ENCODE results near the gene PRMT7.

The PRMT7 gene

DNA sequence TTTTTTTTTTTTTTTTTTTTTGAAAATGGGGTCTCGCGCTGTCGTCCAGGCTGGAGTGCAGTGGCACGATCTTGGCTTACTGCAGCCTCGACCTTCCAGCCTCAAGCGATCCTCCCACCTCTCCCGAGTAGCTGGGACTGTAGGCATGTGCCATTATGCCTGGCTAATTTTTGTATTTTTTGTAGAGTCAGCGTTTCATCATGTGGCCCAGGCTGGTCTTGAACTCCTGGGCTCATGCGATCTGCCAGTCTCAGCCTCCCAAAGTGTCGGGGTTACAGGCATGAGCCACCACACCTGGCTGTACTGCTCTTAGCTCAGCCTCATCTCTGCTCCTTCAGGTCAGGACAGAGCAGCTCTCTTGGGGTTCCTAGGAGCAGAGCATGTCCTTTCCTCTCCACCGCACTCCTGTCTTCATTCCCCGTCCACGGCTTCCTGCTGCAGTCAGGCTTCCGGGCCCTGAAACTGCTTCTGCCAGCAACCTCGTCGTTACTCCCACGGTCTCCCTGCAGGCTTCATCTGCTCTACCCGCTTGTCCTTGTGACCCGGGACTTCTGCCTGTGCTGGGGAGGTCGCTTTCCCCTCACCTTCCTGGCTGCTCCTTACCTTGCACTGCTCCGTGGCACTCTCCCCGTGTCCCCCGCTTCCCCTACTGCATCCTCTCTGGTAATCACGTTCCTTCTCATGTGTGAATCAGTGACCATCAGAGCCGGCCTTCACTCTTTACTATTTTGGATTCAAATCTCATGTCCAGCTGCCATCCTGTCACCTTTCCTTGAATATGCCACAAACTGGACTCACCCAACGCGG, 38.0 kb downstream of the PRMT7 start:
- no peak for DNase-seq (ENCODE audit: low read depth)

DNA sequence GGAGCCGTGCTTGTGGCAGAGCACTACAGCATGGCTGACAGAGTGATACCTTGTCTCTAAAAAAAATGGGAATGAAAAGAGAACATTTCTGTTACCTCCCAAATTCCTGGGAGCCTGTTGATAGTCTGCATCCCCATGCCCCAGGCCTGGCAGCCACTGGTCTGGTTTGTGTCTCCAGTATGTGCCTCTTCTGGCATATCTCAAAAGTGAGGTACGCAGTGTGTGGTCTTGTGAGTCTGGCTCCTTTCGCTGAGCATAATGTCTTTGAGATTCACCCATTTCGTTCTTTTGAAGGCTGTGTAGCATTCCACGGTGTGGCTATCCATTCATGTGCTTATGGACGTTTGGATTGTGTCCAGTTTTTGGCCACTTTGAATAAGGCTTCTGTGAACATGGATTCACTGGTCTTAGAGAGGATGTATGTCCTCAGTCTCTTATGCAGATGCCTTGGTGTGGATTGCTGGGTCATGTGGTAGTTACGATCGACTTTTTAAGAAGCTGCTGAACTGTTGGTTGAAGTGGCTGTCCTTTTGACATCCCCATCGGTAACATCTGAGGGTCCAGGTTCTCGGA, 39.1 kb downstream of the PRMT7 start:
- no peak for DNase-seq (ENCODE audit: low read depth)

DNA sequence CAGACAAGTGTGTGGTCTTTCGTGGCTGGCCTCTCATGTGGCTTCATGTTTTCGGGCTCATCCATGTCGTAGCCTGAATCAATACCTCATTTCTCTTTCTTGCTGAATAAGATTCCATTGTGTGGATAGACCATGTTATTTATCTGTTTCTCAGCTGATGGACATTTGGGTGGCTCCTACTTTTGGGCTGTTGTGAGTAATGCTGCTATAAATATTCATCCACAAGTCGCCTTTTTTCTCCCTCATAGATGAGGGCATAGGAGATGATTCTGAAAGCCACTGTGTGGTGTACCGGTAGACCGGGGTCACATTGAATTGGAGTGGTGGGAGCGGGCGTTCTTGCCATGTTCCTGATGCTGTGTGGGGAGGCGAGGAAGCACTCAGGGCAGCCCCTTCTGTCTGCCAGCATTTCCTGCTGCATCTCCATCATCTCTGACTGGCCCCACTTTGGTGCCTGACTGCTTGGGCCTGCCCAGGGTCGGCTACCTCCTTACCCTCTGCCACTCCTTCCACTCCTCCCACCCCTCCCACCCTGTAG, 40.1 kb downstream of the PRMT7 start:
- DNase-seq (ENCODE audit: low read depth): no peak

DNA sequence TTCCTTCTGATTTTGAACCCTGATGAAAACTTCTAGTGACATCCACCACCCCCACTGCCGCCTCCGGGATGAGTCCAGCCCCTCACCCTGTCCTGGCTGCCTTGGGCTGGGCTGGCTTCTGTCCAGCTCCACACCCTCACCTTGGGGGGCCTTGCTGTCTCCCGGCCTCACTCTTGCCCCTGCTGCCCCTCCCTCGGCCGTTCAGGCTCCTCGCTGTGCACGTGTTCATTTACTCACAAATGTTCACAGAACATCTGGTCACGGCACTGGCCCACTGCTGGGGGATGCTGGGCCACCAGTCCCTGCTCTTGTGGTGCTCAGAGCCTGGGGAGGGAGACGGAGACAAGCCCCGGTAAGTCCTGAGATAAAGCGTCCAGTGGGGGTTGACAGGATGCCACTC, 40.6 kb downstream of the PRMT7 start:
- no peak for DNase-seq (ENCODE audit: low read depth)

DNA sequence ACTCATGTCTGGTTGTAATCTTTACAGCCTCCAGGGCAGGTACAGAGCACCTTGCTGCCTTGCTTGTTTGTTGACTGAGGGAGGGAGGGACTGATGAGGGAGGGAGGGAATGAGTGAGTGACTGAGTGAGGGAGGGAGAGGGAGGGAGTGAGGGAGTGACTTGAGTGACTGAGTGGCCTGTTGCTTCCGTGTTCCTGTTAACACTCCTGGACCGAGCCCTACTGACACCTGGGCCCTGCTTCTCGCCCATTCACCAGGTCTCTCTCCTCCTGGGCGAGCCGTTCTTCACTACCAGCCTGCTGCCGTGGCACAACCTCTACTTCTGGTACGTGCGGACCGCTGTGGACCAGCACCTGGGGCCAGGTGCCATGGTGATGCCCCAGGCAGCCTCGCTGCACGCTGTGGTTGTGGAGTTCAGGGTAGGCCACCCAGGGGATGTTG, 41.2 kb downstream of the PRMT7 start:
- no peak for DNase-seq (ENCODE audit: low read depth)

DNA sequence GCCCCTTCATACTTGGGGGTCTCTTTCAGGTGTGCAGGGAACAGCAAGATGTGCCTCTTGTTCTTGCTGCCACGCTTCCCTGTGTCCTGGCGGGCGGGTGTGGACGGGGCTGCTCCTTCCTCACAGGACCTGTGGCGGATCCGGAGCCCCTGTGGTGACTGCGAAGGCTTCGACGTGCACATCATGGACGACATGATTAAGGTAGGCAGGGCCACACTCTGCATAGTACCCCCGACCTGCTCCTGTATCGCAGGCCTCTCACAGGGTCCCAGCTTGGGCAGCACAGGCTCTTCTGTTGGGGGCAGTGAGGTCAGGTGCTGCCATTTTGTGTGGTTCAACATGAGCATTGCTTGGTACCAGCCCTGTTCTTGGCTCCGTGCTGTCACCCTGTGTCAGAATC, 42.5 kb downstream of the PRMT7 start:
- DNase-seq (ENCODE audit: low read depth): no peak

DNA sequence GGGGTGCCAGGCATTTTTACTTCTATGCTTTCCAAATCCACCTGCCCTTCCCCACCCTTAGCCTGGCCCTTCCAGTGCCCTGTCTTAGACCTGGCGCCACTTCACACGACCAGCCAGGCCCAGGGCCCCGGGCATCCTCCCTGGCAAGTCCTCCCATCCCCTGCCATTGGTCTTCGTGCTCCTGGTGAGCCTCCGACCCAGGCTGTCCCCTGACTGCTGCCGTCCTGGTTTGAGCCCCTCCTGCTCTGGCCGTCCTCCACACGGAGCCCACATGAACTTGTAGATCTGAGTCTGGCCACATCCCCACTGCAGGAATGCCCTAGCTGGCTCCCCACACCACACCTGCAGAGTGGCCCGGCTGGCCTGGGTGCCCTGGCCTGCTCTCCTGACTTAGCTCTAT, 44.0 kb downstream of the PRMT7 start:
- DNase-seq (ENCODE audit: low read depth): no peak

DNA sequence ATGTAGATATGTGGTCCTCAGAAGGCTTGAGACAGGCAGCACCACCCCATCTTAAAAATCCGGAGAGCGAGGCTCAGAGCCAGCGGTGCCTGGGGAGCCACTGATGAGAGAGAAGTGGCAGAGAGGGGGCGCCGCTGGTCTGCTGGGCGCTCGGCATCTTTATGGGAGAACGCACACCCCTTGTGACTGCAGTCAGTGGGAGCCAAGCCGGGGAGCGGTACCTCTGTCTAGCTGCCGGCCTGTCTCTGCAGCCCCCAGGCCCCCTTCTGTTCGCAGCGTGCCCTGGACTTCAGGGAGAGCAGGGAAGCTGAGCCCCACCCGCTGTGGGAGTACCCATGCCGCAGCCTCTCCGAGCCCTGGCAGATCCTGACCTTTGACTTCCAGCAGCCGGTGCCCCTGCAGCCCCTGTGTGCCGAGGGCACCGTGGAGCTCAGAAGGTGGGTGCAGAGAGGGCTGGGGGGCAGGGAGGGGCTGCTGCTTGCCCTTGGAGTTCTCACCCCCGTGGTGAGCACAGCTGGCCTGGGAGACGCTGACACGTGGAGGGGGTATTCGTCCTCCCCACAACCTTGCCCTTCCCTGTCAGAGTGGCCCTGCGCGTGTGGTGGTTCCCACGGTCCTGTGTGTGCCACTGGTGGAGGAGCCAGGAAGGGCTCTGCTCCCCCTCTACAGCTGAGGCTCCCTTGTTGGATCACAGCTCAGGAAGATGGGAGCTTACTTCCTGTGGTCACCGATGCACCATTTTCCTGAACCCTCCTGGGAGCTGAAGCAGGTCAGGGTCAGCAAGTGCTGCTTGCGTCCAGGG, 44.8 kb downstream of the PRMT7 start:
- no peak for DNase-seq (ENCODE audit: low read depth)

DNA sequence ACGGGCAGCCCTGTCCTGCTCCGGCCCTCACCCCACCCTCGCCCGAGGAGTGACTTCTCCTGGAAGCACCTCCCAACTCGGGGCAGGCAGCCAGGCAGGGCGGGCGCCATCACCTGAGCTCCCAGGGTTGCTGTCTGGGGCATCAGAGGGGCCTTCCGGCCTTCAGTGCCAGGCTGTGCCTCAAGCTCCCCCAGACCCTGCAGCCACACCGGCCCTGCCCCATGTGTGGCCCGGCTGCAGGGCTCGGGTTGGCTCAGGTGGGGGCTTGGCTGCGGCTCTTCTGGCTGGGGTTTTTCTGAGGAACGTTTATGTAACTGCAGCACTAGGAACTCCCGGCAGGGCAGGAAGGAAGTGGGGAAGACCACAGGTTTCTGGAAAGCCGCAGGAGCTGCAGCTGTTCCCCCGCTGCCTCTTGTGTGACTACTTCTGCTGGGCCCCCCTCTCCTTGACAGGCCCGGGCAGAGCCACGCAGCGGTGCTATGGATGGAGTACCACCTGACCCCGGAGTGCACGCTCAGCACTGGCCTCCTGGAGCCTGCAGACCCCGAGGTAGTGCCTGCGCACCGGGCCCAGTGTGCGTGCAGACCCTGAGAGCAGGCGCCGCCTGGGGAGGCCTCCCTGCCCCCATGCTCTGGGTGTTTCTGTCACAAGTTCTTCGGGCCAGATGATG, 45.6 kb downstream of the PRMT7 start:
- no peak for DNase-seq (ENCODE audit: low read depth)

DNA sequence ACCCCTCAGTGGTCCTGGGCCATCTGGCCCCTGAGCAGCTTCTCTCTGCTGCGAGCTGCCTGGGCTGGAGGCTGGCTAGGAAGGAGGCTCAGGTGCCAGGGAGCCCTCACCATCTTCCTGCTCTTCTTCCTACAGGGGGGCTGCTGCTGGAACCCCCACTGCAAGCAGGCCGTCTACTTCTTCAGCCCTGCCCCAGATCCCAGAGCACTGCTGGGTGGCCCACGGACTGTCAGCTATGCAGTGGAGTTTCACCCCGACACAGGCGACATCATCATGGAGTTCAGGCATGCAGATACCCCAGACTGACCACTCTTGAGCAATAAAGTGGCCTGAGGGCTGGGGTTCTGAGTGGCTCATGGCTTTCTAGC, 46.1 kb downstream of the PRMT7 start:
- no peak for DNase-seq (ENCODE audit: low read depth)

DNA sequence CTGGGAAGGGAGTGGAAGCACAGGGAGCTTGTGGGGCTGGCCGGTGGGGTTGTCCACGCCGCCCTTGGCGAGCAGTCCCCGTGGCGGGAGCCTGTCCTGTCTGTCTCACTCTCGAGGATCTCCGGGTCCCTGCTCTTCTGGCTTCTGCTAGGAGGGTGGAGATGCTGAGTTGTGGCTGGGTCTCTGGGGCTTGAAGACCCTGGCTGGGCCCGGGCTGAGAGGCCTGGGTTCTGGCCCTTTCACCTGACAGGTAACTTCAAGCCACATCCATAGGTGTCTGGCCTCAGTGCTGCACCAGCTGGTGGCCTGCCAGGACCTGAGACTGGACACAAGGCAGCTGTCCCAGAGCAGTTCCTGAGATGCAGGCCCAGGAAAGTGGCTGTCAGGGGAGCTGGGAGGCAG, 46.7 kb downstream of the PRMT7 start:
- DNase-seq (ENCODE audit: low read depth): no peak

DNA sequence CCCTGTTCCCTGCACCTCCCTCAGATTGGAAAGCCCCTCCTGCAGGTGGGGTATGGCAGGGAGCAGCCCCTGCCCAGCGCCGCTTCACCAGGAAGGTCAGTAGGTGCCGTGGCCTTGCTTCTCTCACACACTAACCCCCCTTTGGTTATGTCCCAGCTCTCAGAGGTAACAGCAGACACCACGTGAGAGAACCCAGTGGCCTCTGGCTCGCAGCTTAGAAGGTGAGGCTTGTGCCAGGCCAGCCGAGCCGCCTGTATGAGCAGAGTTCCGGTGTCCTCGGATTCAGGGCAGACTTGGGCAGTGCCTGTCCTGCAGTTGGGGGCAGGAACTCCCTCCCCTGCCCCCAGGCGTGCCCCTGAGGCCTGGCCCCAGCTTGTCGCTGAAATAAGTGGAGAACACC, 47.1 kb downstream of the PRMT7 start:
- no peak for DNase-seq (ENCODE audit: low read depth)

DNA sequence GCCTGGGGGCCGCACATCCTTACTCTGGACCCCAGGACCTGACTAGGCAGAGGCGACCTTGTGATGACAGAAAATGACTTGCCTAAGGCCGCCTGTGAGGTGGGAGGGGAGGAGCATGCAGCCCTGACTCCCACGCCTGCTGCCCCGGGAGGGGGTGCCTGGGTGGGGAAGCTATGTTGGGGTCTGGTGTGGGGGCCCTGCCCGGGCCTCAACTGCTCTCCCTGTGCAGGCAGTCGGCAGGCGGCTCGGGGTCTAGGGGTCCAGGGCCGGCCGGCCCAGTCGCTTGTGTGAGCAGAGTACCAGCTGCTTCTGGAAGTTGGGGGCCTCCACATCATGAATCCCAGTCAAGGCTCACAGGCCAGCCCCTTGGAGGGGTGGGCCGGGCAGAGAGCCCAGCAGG, 48.1 kb downstream of the PRMT7 start:
- no peak for DNase-seq (ENCODE audit: low read depth)

DNA sequence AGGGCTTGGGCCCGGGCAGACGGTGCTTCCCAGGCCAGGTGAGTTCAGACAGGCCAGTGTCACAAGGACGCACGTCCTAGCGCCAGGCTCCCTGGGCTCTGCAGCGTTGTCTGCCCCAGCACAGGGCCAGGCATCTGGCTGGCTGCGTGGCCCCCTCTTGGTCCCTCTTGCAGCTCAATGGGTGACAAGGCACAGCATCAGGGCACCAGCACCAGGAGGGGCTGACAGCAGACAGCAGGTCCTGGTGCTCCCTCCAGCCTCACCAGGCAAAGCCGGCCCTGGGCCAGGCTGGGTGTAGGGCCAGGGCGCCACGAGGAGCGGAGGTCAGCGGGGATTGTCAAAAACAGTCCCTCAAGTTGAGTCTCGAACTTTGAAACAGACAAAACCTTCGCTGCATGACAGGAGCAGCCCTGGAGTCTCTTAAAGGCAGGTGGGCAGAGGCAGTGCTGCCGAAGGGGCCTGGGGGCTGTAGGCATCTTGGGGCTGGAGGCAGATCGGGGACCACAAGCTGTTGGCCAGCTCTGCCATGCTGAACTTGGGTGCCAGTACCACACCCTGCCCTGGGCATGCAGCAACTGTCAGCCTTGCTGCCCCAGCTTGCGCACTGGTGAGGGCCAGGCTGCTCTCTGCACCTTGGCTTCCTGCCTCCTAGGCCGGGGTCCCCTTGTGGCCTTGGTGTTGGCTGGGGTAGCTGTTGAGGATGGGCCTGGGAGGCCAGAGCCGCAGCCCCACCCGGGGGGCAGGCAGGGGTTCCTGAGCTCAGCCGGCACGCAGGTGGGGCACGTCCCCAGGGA, 48.8 kb downstream of the PRMT7 start:
- no peak for DNase-seq (ENCODE audit: low read depth)

DNA sequence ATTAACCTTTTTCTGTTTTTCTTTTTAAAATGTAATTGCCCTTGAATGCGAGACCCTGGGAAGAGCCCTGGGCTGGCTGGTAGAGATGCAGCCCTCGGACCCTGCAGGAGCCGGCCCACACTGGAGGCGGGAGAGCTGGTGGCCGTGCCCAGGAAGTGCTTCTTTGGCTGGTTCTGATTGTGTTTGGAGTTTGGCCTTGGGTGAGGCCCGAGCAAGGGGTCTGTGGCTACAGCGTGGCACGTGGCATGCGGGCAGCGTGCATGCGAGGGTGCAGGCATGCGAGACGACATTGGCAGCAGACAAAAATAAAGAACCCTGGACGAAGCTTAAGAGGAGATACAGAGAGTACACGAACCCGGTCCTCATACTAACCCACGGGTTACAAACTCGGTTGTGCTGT, 49.7 kb downstream of the PRMT7 start:
- no peak for DNase-seq (ENCODE audit: low read depth)

DNA sequence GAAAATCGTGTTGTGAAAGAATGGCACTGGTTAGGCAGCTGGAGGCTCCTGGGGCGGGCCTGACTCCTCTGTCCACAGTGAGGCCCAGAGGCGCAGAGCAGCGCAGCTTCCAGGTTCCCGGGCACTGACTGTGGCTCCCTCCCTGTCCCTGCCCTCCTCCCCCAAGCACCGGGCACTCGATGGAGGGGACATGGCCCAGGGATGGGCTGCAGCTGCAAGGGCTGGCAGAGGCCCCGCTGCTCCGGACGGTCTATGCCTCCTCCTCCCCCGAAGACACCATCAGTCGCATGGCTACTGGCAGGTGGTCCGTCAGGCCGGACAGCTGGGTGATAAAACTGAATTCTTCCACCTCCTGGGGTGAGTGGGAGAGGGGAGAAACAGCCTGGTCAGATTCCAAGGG, 50.1 kb downstream of the PRMT7 start:
- DNase-seq (ENCODE audit: low read depth): no peak

DNA sequence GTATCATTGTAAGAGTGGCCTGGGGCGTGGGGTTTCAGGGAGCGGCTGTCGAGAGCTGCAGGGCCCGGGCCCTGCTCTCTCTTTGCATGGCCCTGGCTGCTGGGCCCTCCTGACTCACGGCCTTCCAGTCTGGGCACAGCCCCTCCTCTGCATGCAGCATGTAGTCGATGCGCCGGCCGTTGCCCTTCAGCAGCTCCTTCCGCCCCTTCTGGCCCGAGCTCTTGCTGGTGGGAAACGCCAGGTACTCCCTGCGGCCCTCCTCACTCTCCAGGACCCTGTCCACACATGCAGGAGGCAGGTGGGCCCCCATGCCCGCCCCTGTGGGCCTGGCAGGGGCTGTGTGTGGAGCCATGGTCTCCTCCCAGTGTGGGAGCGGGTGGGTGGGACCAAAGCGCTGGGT, 50.7 kb downstream of the PRMT7 start:
- DNase-seq (ENCODE audit: low read depth): no peak

DNA sequence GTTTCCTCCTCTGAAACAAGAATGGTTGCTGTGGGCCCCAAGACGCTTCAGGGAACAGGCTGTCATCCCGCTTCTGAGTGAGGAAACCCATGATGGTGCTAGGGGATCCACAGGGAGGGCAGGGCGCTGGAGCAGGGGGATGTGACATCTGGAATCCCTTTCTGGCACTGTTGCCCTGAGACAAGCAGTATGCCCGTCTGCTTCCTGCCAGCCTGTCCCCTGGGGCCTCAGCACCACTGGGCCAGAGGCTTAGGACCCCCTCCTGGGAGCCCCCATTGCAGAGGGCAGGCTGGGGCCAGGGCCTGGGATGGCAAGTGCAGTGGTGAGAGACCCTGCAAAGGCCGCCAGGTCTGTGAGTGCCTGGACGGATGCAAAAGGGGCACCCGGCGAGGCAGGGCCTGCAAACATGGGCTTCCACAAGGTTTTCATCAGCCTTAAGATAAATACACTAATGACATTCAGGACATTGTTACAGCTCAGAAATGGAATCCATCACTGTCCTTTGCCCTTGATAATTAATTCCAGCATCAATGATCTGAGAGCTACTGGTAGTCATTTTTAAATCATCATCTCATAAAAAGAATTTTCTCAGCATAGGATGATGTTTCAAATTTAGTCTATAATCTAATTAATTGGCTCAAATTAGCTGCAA, 51.6 kb downstream of the PRMT7 start:
- DNase-seq (ENCODE audit: low read depth): no peak

DNA sequence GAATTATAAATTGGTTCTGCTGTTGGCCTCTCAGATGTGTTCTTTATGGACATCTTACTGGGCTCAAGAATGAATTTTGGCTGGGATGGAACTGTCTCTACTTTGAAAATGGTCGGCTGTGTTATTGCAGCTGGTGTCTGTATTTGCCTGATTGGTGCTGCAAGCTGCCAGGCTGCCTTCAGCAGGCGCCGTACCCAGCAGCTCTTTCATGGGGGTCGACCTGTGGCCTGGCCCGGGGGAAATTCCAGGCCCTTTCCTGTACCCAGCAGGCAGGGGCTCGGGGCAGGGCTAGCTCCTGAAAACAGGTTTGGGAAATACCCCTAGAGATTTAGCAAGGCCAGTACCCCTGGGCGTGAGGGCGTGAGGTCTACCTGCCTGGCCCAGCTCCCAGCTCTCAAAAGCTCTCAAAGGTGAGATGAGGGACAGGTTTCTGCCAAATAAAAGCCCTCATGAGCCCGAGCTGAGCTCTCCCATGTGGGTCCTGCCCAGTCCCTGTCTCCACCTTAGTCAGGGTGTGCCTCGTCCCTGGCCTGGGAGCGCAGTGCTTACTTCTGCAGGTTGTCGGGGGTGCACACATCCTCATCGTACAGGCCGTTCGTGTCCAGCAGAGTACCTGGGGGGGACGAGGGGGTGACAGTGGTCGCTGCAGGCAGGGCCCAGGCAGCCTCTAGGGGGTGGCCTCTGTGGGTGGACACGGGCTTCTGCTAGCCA, 52.3 kb downstream of the PRMT7 start:
- no peak for DNase-seq (ENCODE audit: low read depth)

All from GM04504 (cell line).